C4-2B (cell line): ENCODE measurements around the gene RRAS2.

Source experiments
- H3K27ac ChIP-seq: fragments of 450-650 bp; 2 replicates; pipeline ENCODE4 v1.5.1; 2017
- CTCF ChIP-seq: fragments of 450-650 bp; conservative IDR thresholded peaks from 2 replicates; pipeline ENCODE4 v1.5.1; 2017; ENCODE audit warnings: mild to moderate bottlenecking
- ZFX ChIP-seq: fragments of 450-650 bp; IDR thresholded peaks from 2 replicates; pipeline ENCODE4 v1.6.1; 2017

Gene RRAS2

GRCh38 chr11:14323118-14323676 is 35.8 kb downstream of the RRAS2 start:
- TF ChIP-seq ZFX (no peak), CTCF (no peak)
- H3K27ac ChIP-seq, result no peak overlapping the region

- TF ChIP-seq ZFX (no peak), CTCF (no peak)
- H3K27ac ChIP-seq, result no peak overlapping the region
These were observed 36.5 kb downstream of the RRAS2 start for GRCh38 chr11:14322510-14322909.

- H3K27ac ChIP-seq, result no peak overlapping the region
- TF ChIP-seq CTCF (no peak), ZFX (no peak)
These were observed 39.0 kb downstream of the RRAS2 start for GRCh38 chr11:14320020-14320419.

- no peak overlapping the region for H3K27ac ChIP-seq
These were observed 40.4 kb downstream of the RRAS2 start for GRCh38 chr11:14318581-14318981.

GRCh38 chr11:14317659-14318325 is 41.2 kb downstream of the RRAS2 start:
- no peak overlapping the region for H3K27ac ChIP-seq

More at GRCh38 chr11:14318581-14318981, 40.4 kb downstream of the RRAS2 start:
- TF ChIP-seq ZFX (no peak), CTCF (no peak)

GRCh38 chr11:14315130-14315529 is 43.9 kb downstream of the RRAS2 start:
- H3K27ac ChIP-seq, result no peak overlapping the region

More at GRCh38 chr11:14317659-14318325, 41.2 kb downstream of the RRAS2 start:
- TF ChIP-seq ZFX, result no peak
- TF ChIP-seq CTCF, result no peak

More at GRCh38 chr11:14315130-14315529, 43.9 kb downstream of the RRAS2 start:
- no peak for TF ChIP-seq ZFX
- TF ChIP-seq CTCF, result no peak
